ENCODE measurements around the gene SH3RF1. TPM values are rescaled to one million over a fixed set of nuclear protein-coding genes. Genes with fewer than 3 reads are reported as not detected.

SH3RF1 gene
- total and polyA plus RNA-seq, 2 experiments from 2014 or later, result 7.8 to 12.4 TPM

DNA sequence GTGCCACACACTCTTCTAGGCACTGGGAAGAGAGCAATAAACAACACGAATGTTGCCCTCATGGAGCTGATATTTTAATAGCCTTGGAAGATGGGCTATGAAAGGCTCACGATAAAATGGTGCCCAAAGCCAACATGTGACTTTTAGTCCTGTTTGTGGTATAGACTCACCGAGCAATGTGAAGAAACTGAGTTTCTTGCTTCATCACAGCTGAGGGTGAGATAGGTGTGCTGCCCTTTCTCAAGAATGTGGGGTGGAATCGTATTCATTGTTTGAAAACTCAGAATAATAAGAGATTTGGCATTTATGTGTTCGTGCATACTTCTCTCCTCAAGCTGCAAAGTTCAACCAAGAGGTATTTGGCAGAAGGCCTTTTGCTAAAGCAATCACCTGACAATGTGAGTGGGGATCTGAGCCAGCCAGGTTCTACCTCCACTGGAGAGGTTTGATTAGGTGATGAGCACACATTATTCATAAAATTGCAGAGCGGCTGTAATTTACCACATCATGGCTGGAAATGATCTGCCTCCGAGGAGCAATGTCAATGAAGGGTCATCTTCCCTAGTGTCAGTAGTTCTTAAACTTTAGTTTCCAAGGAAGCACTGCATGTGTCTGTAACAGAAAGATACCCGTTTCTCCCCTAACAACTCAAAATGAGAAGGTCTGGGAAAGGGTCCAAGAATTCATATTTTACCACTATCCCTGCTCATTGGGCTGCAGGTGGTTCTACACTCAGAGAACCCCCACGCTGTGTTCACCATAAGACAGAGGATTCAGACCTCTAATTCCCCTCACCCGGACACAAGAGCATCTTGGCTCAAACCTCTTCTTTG is 218.8 kb downstream of the SH3RF1 start (continued):
- TF ChIP-seq, protein P1, sequence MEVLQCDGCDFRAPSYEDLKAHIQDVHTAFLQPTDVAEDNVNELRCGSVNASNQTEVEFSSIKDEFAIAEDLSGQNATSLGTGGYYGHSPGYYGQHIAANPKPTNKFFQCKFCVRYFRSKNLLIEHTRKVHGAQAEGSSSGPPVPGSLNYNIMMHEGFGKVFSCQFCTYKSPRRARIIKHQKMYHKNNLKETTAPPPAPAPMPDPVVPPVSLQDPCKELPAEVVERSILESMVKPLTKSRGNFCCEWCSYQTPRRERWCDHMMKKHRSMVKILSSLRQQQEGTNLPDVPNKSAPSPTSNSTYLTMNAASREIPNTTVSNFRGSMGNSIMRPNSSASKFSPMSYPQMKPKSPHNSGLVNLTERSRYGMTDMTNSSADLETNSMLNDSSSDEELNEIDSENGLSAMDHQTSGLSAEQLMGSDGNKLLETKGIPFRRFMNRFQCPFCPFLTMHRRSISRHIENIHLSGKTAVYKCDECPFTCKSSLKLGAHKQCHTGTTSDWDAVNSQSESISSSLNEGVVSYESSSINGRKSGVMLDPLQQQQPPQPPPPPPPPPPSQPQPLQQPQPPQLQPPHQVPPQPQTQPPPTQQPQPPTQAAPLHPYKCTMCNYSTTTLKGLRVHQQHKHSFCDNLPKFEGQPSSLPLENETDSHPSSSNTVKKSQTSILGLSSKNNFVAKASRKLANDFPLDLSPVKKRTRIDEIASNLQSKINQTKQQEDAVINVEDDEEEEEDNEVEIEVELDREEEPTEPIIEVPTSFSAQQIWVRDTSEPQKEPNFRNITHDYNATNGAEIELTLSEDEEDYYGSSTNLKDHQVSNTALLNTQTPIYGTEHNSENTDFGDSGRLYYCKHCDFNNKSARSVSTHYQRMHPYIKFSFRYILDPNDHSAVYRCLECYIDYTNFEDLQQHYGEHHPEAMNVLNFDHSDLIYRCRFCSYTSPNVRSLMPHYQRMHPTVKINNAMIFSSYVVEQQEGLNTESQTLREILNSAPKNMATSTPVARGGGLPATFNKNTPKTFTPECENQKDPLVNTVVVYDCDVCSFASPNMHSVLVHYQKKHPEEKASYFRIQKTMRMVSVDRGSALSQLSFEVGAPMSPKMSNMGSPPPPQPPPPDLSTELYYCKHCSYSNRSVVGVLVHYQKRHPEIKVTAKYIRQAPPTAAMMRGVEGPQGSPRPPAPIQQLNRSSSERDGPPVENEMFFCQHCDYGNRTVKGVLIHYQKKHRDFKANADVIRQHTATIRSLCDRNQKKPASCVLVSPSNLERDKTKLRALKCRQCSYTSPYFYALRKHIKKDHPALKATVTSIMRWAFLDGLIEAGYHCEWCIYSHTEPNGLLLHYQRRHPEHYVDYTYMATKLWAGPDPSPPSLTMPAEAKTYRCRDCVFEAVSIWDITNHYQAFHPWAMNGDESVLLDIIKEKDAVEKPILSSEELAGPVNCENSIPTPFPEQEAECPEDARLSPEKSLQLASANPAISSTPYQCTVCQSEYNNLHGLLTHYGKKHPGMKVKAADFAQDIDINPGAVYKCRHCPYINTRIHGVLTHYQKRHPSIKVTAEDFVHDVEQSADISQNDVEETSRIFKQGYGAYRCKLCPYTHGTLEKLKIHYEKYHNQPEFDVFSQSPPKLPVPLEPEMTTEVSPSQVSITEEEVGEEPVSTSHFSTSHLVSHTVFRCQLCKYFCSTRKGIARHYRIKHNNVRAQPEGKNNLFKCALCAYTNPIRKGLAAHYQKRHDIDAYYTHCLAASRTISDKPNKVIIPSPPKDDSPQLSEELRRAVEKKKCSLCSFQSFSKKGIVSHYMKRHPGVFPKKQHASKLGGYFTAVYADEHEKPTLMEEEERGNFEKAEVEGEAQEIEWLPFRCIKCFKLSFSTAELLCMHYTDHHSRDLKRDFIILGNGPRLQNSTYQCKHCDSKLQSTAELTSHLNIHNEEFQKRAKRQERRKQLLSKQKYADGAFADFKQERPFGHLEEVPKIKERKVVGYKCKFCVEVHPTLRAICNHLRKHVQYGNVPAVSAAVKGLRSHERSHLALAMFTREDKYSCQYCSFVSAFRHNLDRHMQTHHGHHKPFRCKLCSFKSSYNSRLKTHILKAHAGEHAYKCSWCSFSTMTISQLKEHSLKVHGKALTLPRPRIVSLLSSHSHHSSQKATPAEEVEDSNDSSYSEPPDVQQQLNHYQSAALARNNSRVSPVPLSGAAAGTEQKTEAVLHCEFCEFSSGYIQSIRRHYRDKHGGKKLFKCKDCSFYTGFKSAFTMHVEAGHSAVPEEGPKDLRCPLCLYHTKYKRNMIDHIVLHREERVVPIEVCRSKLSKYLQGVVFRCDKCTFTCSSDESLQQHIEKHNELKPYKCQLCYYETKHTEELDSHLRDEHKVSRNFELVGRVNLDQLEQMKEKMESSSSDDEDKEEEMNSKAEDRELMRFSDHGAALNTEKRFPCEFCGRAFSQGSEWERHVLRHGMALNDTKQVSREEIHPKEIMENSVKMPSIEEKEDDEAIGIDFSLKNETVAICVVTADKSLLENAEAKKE (CRISPR knock-in tag; IDR thresholded peaks at IDR 0.05), result no peak
- TF ChIP-seq REST (IDR thresholded peaks at IDR 0.05; ENCODE audit: unreplicated experiment) (no peak), POLR2AphosphoS5 (IDR thresholded peaks at IDR 0.05; ENCODE audit: low read depth) (no peak), CREB1 (CRISPR knock-in tag; IDR thresholded peaks at IDR 0.05; ENCODE audit: low read depth) (no peak), EZH2 (IDR thresholded peaks at IDR 0.05; ENCODE audit: low read depth, unreplicated experiment) (no peak), STAT1 (IDR thresholded peaks at IDR 0.05; ENCODE audit: unreplicated experiment) (no peak), EZH2phosphoT487 (IDR thresholded peaks at IDR 0.05; ENCODE audit: unreplicated experiment) (no peak), NANOG (IDR thresholded peaks at IDR 0.05; ENCODE audit: borderline replicate concordance) (no peak), ZNF114 (CRISPR knock-in tag; IDR thresholded peaks at IDR 0.05) (no peak)

Data from GM23338 (cell line).